GM21528 (cell line): ENCODE data around the gene AZU1.
"Not testable (repeated sequence)": the region's sequence is repeated elsewhere in the genome, so short reads cannot be mapped to it uniquely, and the experiment has no call there.

ENCODE experiments used
- ATAC-seq: cut with Tn5 transposase; IDR thresholded peaks from one replicate; pipeline ENCODE4 v1.9.1; 2021; ENCODE audit warnings: mild to moderate bottlenecking, moderate library complexity; ENCODE audit not compliant: unreplicated experiment, low FRiP score

The AZU1 gene

GRCh38 chr19:824885-825284 lies 2.8 kb upstream of the AZU1 start:
- no peak for ATAC-seq

- no peak for ATAC-seq
Observed at GRCh38 chr19:825897-826644, 1.6 kb upstream of the AZU1 start.

GRCh38 chr19:827314-827709 lies 325 bp upstream of the AZU1 start:
- ATAC-seq, result no peak

GRCh38 chr19:829129-829758 lies 1.6 kb downstream of the AZU1 start:
- ATAC-seq, result no peak

GRCh38 chr19:831407-832369 lies 4.1 kb downstream of the AZU1 start:
- no peak for ATAC-seq

GRCh38 chr19:834216-834615 lies 6.6 kb downstream of the AZU1 start:
- no peak for ATAC-seq

GRCh38 chr19:835210-835810 lies 7.7 kb downstream of the AZU1 start:
- no peak for ATAC-seq

- no peak for ATAC-seq
Observed at GRCh38 chr19:840519-841206, 13.0 kb downstream of the AZU1 start, which contains the start of gene PRTN3. PRTN3 (plus strand) TSS chr19:840999; CDS start chr19:841009, 10 bp downstream.

GRCh38 chr19:842802-843179 lies 15.2 kb downstream of the AZU1 start:
- not testable (repeated sequence) for ATAC-seq

GRCh38 chr19:843180-843835 lies 15.7 kb downstream of the AZU1 start:
- ATAC-seq, result no peak

GRCh38 chr19:843836-844545 lies 16.4 kb downstream of the AZU1 start:
- no peak for ATAC-seq

GRCh38 chr19:844546-844971 lies 16.9 kb downstream of the AZU1 start:
- no peak for ATAC-seq

GRCh38 chr19:845707-846521 lies 18.3 kb downstream of the AZU1 start:
- ATAC-seq, result no peak

GRCh38 chr19:848386-848921 lies 20.8 kb downstream of the AZU1 start:
- ATAC-seq, result no peak

GRCh38 chr19:849195-849594 lies 21.6 kb downstream of the AZU1 start:
- ATAC-seq, result not testable (repeated sequence)

GRCh38 chr19:850221-850978 lies 22.8 kb downstream of the AZU1 start:
- ATAC-seq, result no peak

GRCh38 chr19:850979-851335 lies 23.3 kb downstream of the AZU1 start:
- ATAC-seq, result no peak
